GM18867 (cell line): ENCODE data around the gene SLC25A20.
"Not testable (repeated sequence)": the region's sequence is repeated elsewhere in the genome, so short reads cannot be mapped to it uniquely, and the experiment has no call there.

ENCODE experiments used
- ATAC-seq: cut with Tn5 transposase; IDR thresholded peaks from one replicate; pipeline ENCODE4 v1.9.1; 2021; ENCODE audit warnings: mild to moderate bottlenecking, moderate library complexity; ENCODE audit not compliant: unreplicated experiment

The SLC25A20 gene

DNA sequence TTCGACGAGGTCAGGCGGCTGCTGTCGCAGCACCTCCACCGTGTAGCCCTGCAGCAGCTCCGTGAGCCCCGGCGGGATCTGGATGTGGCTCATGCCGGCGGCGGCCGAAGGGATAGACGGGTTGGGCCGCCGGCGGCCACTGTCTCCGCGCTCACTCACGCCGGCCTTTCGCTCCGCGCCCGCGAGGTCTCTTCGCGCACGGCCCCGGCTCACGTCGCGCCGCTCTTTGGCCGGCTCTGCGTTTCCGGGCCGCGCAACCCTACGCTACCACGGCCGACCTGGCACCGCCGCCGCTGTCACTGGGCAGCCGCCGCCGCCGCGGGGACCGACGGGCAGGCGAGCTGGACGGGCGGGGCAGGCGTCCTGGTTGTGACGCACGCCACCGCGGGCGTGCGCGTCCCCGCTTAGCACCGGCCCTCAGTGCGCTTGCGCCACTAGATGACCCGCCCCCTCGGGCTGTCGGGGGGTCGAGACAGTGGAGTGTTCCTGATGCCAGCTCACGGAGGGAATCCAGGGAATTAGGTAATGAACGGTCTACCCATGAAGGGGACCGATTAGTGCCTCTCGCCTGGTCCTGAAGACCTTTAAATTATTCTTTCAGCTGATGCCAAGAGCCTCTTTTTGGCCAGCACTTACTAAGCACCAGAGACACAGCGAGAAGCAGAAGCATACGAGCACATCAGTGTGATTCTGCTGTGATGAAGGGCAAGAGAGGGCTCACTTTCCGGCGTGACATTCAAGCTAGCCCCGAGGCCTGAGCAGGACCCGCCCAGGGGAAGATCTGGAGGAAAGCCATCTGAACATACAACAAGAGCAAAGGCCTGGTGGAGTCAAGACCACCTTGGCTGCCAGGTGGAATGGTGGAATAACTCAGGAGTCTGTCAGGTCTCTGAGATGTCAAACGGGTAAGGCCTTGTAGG is 50.9 kb downstream of the SLC25A20 start, which contains the start of gene PRKAR2A:
PRKAR2A (minus strand) TSS at position 371 of the 920 bp plus-strand sequence; CDS start at position 93, 278 bp downstream.
- ATAC-seq = peak; percentile 93

DNA sequence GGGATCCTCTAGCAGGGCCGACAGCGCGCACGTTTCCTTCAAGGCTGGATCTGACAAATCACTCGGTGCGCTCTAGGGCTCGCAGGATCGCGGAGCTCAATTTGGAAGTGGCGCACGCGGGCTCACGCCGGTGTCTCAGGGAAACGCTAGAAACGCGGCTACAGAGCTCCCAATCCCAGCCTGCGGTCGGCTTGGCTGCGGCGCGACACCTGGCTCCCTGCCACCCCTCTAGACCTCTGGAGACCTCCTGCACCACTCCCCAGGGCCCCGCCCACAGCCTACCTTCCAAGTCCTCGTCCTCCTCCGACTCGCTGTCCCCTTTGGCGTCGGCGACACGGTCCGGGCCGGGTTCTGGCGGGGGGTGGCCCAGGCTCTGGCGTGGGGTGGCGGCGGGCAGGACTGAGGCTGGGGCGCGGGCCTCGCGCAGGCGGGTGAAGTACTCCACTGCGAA is 51.6 kb downstream of the SLC25A20 start:
- ATAC-seq = peak; percentile 42

DNA sequence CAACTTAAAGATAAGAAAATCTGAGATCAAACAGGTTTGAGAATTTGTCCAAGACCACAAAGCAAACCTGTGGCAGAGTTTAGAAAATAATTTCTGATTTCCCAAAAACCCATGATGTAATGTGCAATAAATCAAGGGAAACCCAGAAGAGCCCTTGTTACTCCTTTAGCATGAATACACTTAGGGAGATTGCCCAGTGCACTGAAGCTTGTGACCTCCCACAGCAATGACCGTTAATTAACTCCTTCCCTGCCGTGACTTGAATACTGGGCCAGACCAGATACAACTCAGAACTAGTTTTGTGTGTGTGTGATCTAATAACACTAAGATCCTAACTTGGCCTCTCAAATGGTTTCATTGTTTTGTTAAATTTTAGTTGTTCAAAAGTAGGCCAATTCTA is 53.5 kb downstream of the SLC25A20 start:
- no peak for ATAC-seq

DNA sequence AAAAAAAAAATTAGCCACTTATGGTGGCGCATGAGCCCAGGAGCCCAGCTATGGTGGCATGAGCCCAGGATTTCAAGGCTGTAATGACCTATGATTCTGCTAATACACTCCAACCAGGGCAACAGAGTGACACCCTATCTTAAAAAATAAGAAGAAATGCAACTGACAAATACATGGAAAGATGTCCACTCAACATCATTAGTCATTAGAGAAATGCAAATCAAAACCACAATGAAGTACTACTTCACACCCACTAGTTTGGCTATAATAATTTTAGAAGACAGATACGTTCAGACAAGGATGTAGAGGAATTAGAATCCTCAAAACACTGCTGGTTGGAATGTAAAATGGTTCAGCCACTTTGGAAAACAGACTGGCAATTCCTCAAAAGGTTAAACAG is 61.5 kb downstream of the SLC25A20 start:
- no peak for ATAC-seq

DNA sequence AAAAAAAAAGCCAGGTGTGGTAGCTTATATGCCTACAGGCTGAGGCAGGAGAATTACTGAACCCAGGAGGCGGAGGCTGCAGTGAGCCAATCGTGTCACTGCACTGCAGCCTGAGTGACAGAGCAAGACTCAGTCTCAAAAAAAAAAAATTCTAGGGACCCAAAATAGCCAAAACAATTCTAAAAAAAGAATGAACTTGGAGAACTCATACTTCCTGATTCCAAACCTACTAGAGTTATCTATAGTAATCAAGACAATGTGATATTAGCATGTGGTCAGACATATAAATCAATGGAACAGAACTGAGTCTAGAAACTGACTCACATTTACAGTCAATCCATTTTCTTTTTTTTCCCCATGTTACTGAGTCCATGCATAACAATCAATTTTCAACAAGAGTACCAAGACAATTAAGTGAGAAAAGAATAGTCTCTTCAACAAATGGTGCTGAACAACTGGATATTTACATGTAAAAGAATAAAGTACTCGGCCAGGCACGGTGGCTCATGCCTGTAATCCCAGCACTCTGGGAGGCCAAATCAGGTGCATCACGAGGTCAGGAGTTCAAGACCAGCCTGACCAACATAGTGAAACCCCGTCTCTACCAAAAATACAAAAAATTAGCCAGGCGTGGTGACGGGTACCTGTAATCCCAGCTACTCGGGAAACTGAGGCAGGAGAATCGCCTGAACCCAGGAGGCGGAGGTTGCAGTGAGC is 62.9 kb downstream of the SLC25A20 start:
- ATAC-seq = no peak

DNA sequence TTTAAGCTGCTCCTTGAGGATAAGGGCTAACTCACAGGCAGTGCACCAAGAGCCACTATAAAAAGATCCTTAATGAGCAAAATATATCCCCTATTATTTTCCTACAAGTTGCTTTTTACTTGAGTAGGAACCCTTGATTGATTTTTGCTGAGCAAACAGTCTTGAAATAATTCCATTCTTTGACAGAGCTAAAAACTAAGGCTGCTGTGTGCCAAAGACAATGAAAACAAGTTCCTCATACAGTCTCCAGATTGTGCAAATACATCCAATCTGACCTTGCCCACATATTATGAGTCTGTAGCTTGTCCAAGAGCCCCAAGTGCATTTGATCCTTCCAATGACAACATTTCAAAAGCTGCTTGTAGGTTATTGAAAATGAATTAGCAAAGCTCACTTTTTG is 66.0 kb downstream of the SLC25A20 start:
- no peak for ATAC-seq

DNA sequence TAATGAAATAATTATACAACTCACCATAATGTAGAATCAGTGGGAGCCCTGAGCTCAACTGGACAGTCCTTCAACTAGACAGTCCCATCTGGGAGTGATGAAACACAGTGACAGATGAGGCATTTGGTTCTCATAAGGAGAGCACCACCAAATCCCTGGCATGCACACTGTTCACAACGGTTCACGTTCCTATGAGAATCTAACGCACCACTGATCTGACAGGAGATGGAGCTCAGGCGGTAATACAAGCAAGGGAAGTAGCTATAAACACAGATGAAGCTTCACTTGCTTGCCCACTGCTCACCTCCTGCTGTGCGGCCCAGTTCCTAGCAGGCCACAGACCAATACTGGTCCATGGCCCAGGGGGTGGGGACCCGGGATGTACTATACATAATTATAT is 68.0 kb downstream of the SLC25A20 start:
- ATAC-seq = no peak

DNA sequence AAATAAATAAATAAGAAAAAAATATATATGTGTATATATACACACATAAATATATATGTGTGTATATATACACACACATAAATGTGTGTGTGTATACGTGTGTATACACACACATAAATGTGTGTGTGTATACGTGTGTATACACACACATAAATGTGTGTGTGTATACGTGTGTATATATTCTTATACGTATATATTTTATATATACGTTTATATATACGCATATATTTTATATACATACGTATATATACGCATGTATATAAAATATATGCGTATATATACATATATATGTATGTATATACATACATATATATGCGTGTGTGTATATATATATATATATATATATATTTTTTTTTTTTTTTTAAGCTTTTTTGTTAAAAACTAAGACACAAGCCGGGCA is 69.2 kb downstream of the SLC25A20 start:
- ATAC-seq = not testable (repeated sequence)

DNA sequence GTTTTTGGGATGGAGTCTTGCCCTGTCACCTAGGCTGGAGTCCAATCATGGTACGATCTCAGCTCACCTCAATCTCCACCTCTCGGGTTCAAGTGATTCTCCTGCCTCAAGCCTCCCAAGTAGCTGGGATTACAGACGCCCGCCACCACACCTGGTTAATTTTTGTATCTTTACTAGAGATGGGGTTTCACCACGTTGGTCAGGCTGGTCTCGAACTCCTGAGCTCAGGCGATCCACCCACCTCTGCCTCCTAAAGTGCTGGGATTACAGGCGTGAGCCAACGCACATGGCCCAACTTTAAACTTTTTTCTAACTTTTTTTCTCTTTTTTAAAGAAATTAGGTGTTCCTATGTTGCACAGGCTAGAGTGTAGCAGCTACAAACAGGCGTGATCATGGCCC is 70.8 kb downstream of the SLC25A20 start:
- ATAC-seq = not testable (repeated sequence)

DNA sequence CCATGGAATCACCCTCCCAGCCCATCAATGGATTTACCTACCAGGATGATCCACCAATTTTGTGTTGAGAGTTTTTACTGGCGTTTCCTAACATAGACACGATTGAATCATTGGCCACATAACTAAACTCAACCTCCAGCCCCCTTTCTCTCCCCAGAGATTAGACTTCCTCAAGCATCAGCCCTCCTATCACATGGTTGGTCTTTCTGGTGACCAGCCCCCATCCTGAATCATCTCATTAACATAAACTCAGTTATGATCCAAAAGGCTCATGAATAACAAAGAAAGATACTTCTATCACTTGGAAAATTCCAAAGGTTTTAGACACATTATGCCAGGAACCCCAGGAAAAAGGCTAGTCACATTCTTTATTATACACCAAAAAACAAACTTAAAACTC is 72.2 kb downstream of the SLC25A20 start:
- no peak for ATAC-seq

DNA sequence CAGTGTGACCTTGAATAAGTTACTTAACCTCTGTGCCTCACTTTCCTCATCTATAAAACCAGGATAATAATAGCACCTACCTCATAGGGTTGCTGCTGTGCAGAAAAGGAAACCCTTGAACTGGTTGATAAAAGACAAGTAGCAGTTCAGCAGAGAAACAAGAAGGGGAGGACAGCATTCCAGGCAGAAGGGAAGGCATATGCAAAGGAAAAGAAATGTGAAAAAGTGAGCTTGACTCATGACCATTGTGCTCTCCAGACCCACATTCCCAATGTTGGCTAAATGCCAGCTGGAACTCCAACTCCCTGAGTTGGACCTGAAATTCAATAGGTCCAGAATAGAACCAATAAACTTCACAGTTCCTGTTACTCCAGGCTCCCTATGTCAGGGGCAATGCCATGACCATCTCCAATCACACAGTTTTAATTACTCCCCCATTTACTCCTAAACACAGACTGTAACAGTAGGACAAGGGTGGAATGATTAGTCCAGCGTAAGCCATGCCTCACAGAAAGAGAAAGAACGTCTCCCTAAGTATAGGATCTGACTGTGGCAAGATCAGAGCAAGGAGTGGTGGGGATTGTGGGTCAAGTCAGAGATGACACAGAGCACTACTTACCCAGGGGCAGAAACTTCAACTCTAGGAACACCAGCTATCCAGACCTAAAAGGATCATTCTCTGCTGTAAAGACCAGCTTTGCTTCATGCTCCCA is 77.9 kb downstream of the SLC25A20 start:
- no peak for ATAC-seq

DNA sequence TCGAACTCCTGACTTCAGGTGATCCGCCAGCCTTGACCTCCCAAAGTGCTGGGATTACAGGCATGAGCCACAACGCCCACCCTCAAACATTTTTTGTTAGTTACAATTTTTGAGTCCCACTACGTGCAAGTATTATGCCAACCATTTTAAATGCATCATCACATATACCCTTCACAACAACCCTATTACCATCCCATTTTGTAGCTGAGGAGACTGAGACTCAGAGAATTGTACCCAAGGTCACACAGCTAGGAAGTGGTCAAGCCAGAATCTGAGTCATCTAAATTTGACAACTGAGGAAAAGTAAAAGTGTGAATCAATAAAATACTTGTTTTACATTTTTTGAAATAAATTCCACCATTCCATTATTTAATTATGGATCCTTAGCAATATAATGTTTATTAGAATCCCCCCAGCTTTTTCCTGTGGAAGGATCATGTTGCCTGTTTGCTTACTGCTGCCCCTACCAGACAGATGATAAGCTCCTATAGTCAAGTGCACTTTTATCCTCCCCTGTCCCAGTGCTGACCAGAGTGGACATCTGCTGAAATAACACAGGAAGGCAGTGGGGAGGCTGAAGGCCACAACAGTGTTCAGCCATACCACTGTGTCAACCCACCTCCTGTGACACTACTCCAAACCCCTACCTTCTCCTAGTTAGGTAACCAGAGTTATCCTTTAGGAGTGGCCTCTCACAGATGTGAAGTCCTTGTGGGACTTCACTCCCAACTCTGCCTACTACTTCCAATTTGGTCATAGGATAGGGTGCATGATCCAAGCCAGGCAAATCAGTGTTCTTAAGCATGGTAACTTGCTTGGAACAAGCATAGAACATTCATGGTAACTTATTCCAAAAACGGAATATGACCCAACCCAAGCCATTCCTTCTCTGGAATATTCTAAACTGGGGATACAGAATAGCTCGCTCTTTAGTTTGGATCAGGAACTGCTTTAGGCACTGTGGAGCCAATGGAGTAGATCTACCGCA is 79.2 kb downstream of the SLC25A20 start:
- no peak for ATAC-seq

DNA sequence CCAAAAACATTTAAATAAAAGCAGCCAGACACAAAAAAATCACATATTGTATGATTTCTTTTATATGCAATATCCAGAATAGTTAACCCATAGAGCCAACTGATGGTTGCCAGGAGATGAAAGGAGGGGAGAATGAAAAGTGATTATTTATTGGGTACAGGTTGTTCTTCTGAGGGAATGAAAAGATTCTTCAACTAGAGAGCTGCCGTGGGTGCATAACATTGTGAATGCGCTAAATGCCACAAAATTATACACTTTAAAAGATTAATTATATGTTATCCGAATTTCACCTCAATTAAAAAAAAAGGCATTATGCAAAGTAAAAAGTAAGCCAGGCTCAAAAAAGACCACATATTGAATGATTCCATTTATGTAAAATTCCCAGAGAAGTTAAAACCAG is 87.2 kb downstream of the SLC25A20 start:
- no peak for ATAC-seq
